NCI-H2029 treated with DMSO at 0.1 percent for 48 hours (cell line): ENCODE measurements around the gene SPDYE16.
"Not testable (repeated sequence)": the region's sequence is repeated elsewhere in the genome, so short reads cannot be mapped to it uniquely, and the experiment has no call there.

Source experiments
- DNase-seq: peaks from one replicate; lab custom pipeline; 2025; lab: John Stamatoyannopoulos, UW

SPDYE16 gene, protein sequence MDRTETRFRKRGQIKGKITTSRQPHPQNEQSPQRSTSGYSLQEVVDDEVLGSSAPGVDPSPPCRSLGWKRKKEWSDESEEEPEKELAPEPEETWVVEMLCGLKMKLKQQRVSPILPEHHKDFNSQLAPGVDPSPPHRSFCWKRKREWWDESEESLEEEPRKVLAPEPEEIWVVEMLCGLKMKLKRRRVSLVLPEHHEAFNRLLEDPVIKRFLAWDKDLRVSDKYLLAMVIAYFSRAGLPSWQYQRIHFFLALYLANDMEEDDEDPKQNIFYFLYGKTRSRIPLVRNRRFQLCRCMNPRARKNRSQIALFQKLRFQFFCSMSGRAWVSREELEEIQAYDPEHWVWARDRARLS

GRCh38 chr7:76543197-76543596 is at the start of gene SPDYE16:
TSS of gene SPDYE16 (minus strand) at chr7:76543297. CDS start at chr7:76541459, 1,838 bp downstream.
- DNase-seq: not testable (repeated sequence)

GRCh38 chr7:76592694-76593093 is 49.6 kb upstream of the SPDYE16 start:
- DNase-seq: not testable (repeated sequence)

GRCh38 chr7:76591602-76592304 is 48.7 kb upstream of the SPDYE16 start:
- DNase-seq: not testable (repeated sequence)

DNA sequence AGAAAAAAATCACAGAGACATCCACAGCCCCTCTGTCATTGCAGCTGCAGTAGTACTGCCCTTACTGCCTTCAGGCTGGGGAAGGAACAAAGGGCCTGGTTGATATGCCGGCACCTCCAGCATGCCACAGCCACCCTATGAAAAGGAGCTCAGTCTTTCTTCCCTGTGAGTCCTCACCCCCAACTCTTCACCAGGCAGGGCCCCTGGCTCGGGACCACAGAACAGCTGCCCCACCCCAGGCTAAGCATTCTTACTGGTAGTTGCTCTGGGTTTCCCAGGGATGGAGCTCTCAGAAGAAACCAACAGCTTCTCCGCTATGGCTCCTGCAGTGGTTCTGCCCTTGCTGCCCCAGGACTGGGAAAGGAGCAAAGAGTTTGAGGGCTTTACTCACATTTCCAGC is 47.9 kb upstream of the SPDYE16 start:
- not testable (repeated sequence) for DNase-seq

- not testable (repeated sequence) for DNase-seq
Observed at GRCh38 chr7:76588586-76588985, 45.5 kb upstream of the SPDYE16 start.

- DNase-seq: peak; percentile 85
Observed at GRCh38 chr7:76586585-76587315, 43.7 kb upstream of the SPDYE16 start.

DNA sequence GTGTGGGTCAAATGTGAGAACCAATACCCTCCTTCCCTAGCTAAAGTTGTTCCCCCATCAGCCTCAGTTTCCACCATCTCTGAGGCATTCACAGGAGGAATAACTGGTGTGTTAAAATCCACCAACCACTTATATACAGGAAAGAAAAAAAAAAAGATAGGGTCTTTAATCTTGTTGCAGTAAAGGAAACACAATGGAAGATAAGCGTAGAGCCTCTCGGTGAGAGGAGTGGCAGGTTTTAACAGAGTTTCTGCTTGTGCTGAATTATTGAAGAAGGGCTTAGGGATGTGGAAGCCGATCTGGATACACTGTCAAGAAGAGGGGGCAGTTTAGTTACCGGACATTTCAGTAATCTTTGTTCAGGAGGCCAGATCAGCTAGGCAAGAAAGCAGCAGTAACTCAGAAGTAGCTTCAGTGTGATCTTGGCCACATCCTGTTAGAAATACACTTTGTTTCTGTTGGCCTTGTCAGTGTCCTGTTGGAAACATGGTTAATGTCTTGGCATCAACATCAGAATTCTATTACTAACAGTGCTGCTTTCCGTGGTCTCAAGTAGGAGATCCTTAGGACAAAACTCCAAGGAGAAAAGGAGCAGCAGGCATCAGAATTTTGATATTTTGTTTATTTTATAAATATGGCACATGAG is 40.7 kb upstream of the SPDYE16 start:
- not testable (repeated sequence) for DNase-seq

DNA sequence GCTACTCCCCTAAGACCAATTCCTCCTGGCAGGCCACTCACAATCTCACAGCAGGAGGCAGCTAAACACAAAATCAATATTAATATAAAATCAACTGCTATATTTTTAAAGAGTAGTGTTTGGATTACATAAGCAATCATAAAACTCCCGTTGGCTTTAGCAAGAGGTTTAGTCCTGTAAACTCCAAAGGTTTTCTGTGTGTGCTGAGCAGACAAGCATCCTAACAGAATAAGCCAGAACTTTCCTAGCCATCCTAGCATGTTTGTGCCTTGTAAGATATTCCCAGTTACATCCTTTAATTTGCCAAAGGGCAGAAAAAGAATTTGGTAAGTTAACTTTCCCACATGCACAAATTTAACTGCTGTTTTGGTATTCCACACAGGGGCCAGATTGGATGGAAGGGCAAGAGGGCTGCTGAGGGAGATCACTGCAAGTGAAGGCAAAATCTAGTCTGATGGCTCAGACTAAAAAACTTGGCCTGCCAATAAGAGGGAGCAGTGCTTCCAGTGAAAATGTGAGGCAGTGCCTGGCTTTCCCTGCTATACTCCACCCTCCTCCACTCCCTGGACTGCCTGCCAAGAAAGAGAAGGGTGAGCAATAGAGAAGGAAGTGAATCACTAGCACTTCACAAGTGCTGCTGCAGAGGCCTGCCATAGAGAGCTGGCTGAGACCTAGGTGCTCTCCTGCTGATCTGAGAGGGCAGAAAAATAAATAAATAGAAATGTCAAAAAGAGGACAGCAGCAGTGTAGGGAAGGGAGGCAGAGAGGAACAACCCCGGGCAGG is 39.9 kb upstream of the SPDYE16 start:
- DNase-seq: peak; percentile 35

DNA sequence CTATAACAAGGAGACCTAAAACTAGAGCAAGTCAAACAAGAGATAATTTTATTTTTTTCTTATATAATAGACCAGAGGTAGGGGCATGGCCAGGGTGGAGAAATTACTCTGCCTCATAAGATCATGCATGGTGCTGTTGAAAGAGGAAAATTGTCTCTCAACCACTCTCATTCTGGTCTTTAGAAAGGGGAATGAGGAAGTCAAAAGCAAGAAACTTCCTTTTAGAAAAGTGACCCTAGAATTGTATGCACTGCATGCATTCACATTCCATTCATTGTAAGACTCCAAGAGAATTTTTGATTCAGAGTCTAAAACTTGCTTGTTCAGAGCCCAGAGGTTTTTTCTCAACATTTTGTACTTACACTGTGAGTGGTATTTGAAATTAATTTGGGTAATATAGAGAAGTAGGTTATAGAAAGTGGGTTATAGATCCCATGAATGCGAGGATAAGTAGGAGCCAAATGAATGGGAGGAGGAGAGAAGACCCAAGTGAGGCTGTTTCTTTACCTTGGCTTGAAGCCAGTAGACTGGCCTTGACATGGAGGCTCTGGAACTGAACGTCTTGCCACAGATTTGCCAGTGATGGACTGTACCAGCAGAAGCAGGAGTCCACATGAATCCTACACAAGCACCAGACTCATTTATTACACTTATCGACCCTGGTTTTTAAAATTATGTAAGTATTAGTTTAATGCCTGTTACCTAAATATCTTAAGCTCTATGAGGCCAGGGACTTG is 33.0 kb upstream of the SPDYE16 start:
- DNase-seq: not testable (repeated sequence)

DNA sequence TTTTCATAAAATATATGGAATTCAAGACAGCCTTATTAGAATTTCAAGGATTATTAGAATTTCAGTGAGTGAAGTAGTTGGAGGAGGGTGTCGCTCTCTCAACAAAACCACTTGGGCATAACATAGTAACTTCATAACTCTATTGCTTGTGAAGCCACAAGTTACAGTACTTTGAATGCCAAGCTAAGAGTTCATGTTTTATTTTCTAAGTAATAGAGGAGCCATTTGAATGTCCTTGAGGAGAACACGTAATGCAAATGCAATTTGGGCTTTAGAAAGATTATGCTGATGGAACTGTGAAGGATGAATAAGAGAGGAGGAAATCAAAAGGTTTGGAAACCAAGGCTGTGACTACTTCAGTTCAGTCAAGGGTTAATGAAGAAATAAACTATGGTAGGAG is 32.3 kb upstream of the SPDYE16 start:
- not testable (repeated sequence) for DNase-seq

- DNase-seq: not testable (repeated sequence)
Observed at GRCh38 chr7:76572296-76572695, 29.2 kb upstream of the SPDYE16 start.

DNA sequence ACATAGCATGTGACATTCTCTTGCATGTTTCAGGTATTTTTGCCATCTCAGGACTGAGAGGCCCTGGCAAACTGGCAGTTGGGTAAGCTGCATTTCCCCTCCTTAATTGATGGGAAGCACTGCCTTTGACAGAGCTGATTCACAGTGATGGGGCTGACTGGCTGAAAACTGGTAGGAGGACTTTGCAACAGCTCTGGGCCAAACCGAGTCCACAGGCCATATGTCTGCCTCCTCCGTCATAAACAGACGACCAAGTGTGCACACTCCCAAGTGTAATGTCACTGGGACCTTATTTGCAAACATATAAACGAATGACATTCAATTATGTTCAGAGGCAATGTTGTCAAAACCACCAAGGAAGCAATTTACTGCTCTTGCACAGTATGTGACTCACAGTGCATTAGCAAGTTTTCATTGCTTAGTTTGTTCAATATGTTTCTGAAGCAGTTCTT is 27.3 kb upstream of the SPDYE16 start:
- not testable (repeated sequence) for DNase-seq

DNA sequence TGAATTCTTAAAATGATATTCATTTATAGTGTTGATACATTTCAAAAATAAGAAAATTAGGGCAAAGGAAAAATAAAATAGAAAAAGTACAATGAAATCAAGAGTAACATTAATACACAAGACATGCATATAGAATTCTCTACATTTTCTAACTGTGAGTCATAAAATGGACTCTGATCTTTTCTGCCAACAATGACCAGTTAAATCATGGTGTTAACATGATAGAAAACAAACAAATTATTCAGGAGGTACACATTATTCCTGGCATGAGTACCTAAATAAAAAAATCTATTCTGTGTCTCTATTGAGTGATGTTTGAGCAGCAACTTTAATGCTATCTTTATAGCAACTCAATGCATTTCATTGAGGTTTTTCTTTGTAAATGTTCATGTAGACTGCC is 25.6 kb upstream of the SPDYE16 start:
- not testable (repeated sequence) for DNase-seq

- DNase-seq: not testable (repeated sequence)
Observed at GRCh38 chr7:76567753-76568152, 24.7 kb upstream of the SPDYE16 start.

DNA sequence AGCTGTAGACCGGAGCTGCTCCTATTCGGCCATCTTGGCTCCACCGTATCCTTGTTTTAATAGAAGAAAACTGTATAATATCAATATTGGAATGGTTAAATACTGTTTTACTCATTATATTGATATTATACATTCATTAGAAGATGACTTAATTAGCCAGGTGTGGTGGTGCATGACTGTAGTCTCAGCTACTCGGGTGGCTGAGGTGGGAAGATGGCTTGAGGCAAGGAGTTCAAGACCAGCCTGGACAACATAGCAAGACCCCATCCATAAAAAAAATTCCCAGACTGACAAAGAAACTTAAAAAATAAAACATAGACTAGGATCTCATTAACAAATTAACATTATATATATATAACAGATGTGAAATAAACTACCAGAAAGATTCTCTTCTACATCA is 24.2 kb upstream of the SPDYE16 start:
- DNase-seq: not testable (repeated sequence)

DNA sequence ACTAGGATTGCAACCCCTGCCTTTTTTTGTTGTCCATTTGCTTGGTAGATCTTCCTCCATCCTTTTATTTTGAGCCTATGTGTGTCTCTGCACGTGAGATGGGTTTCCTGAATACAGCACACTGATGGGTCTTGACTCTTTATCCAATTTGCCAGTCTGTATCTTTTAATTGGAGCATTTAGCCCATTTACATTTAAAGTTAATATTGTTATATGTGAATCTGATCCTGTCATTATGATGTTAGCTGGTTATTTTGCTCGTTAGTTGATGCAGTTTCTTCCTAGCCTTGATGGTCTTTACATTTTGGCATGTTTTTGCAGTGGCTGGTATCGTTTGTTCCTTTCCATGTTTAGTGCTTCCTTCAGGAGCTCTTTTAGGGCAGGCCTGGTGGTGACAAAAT is 21.9 kb upstream of the SPDYE16 start:
- DNase-seq: not testable (repeated sequence)

GRCh38 chr7:76561342-76561741 is 18.2 kb upstream of the SPDYE16 start:
- not testable (repeated sequence) for DNase-seq

DNA sequence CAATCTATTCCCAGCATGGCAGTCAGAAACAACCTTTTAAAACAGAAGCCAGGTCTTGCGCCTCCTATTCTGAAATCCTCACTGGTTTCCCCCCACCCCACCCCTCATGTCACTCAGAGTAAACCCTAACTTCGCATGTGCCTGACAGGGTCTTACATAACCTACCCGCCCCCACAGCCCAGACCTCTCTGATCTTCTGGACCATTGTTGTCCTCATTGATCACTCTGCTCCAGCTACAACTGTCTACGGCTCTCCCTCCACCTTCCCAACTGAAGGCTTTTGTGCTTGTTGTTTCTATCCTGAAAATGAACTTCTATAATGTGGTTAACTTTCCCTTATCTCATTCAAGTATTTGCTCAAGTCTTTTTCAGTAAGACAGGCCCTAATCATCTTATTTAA is 17.1 kb upstream of the SPDYE16 start:
- DNase-seq: not testable (repeated sequence)

DNA sequence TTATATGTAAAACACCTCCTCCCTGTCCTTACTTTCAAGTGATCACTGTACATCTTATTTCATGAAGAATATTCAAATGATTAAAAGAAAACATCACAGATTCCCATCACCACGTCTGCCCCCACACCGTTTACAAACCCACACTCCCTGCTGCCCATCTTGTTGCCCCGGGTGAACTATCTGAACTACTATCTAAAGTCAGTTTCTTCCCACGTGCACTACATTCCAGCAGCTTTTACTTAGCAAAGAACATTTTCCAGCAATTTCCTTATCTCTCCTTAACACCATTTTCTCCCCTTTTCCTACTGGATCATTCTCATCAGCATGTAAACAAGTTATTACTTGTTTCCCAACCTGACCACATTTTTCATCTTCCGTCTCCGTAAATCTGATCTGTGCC is 16.6 kb upstream of the SPDYE16 start:
- not testable (repeated sequence) for DNase-seq

- not testable (repeated sequence) for DNase-seq
Observed at GRCh38 chr7:76551992-76552391, 8.9 kb upstream of the SPDYE16 start.
